WTC11 (cell line): Measurements from ENCODE around the gene NXPH4. TPM values are rescaled to one million over a fixed set of nuclear protein-coding genes. Genes with fewer than 3 reads are reported as not detected.
A peak's percentile ranks its signal among the peaks of the same experiment; 100 is the strongest.

ENCODE experiments used
- ATAC-seq: fragments of 200-7000 bp; cut with Tn5 transposase; 2 replicates; pipeline ENCODE4 v1.10.0; 2021; ENCODE audit warnings: mild to moderate bottlenecking, moderate library complexity
- CTCF ChIA-PET: fragments of 300-600 bp; sonication (Branson Sonifier 250); formaldehyde crosslinking; loops from one replicate; lab custom pipeline; 2021; ENCODE audit warnings: antibody characterized with exemption; lab: Charles Lee
- POLR2A ChIA-PET: fragments of 350-600 bp; sonication (Branson Sonifier 250); formaldehyde crosslinking; loops from one replicate; lab custom pipeline; 2021; ENCODE audit warnings: antibody characterized with exemption; lab: Charles Lee
- DNase-seq: peaks from one replicate; pipeline ENCODE4 v3.0.0; 2021; ENCODE audit warnings: low spot score
- H3K27ac Mint-ChIP-seq: 2 replicates; pipeline ENCODE4 v1.8.0; 2021; ENCODE audit warnings: mixed read lengths
- H3K27me3 Mint-ChIP-seq: 2 replicates; pipeline ENCODE4 v1.8.0; 2021; ENCODE audit warnings: low read depth, mild to moderate bottlenecking, moderate library complexity, mixed read lengths
- H3K36me3 Mint-ChIP-seq: 2 replicates; pipeline ENCODE4 v1.8.0; 2021; ENCODE audit warnings: mixed read lengths
- H3K4me1 Mint-ChIP-seq: 2 replicates; pipeline ENCODE4 v1.8.0; 2022; ENCODE audit warnings: mixed read lengths
- H3K4me3 Mint-ChIP-seq: 2 replicates; pipeline ENCODE4 v1.8.0; 2021; ENCODE audit warnings: mild to moderate bottlenecking, moderate library complexity, mixed read lengths
- H3K9me3 Mint-ChIP-seq: 2 replicates; pipeline ENCODE4 v1.8.0; 2021; ENCODE audit warnings: mixed read lengths
- ATF1 ChIP-seq: sonication (generic); formaldehyde crosslinking; IDR thresholded peaks from 2 replicates; pipeline ENCODE4 v1.8.1; 2023; ENCODE audit warnings: mild to moderate bottlenecking, moderate library complexity, missing genetic modification reagents
- ELF4 ChIP-seq: sonication (generic); formaldehyde crosslinking; IDR thresholded peaks from 2 replicates; pipeline ENCODE4 v1.8.1; 2022; ENCODE audit warnings: low read depth, mild to moderate bottlenecking, moderate library complexity, missing genetic modification reagents
- ETV6 ChIP-seq: sonication (generic); formaldehyde crosslinking; IDR thresholded peaks from 2 replicates; pipeline ENCODE4 v1.8.1; 2022; ENCODE audit warnings: mild to moderate bottlenecking, missing genetic modification reagents
- GRHL2 ChIP-seq: fragments of 250-450 bp; sonication (Bioruptor Pico); IDR thresholded peaks from 2 replicates; pipeline ENCODE4 v1.8.0; 2022; ENCODE audit warnings: mild to moderate bottlenecking, moderate library complexity; ENCODE audit not compliant: insufficient replicate concordance, severe bottlenecking
- GTF2I ChIP-seq: fragments of 250-450 bp; sonication (Bioruptor Pico); conservative IDR thresholded peaks from 2 replicates; pipeline ENCODE4 v1.4.0; 2021; ENCODE audit warnings: mild to moderate bottlenecking
- JAZF1 ChIP-seq: fragments of 250-450 bp; sonication (Bioruptor Pico); IDR thresholded peaks from 2 replicates; pipeline ENCODE4 v1.9.0; 2021; ENCODE audit warnings: moderate library complexity, mild to moderate bottlenecking, inconsistent platforms
- JUN ChIP-seq: sonication (generic); formaldehyde crosslinking; IDR thresholded peaks from 2 replicates; pipeline ENCODE4 v1.8.0; 2023; ENCODE audit warnings: mild to moderate bottlenecking, missing genetic modification reagents
- MAX ChIP-seq: sonication (generic); formaldehyde crosslinking; IDR thresholded peaks from 2 replicates; pipeline ENCODE4 v1.8.0; 2022; ENCODE audit warnings: mild to moderate bottlenecking, missing genetic modification reagents
- MXD4 ChIP-seq: fragments of 250-450 bp; sonication (Bioruptor Pico); IDR thresholded peaks from 2 replicates; pipeline ENCODE4 v1.8.0; 2021; ENCODE audit warnings: mild to moderate bottlenecking, moderate library complexity, borderline replicate concordance
- NFATC4 ChIP-seq: fragments of 250-450 bp; sonication (Bioruptor Pico); IDR thresholded peaks from 2 replicates; pipeline ENCODE4 v1.9.0; 2021; ENCODE audit warnings: mild to moderate bottlenecking
- NFE2L1 ChIP-seq: sonication (generic); formaldehyde crosslinking; IDR thresholded peaks from 2 replicates; pipeline ENCODE4 v1.8.1; 2023; ENCODE audit warnings: missing genetic modification reagents
- NR2C2 ChIP-seq: sonication (generic); formaldehyde crosslinking; IDR thresholded peaks from 2 replicates; pipeline ENCODE4 v1.8.0; 2022; ENCODE audit warnings: mild to moderate bottlenecking, missing genetic modification reagents
- NR3C1 ChIP-seq: sonication (generic); formaldehyde crosslinking; conservative IDR thresholded peaks from 2 replicates; pipeline ENCODE4 v1.8.1; 2023; ENCODE audit warnings: low read depth, mild to moderate bottlenecking, missing genetic modification reagents
- PRRX2 ChIP-seq: fragments of 250-450 bp; sonication (Bioruptor Pico); IDR thresholded peaks from 2 replicates; pipeline ENCODE4 v1.8.0; 2021; ENCODE audit warnings: mild to moderate bottlenecking
- RORB ChIP-seq: fragments of 250-450 bp; sonication (Bioruptor Pico); IDR thresholded peaks from 2 replicates; pipeline ENCODE4 v1.9.0; 2021; ENCODE audit warnings: mild to moderate bottlenecking
- TCF7 ChIP-seq: sonication (generic); formaldehyde crosslinking; IDR thresholded peaks from 2 replicates; pipeline ENCODE4 v1.8.0; 2022; ENCODE audit warnings: mild to moderate bottlenecking, low read depth, missing genetic modification reagents, moderate library complexity
- TEAD4 ChIP-seq: sonication (generic); formaldehyde crosslinking; IDR thresholded peaks from 2 replicates; pipeline ENCODE4 v1.8.0; 2022; ENCODE audit warnings: mild to moderate bottlenecking, missing genetic modification reagents
- TP53 ChIP-seq: sonication (generic); formaldehyde crosslinking; IDR thresholded peaks from 2 replicates; pipeline ENCODE4 v1.8.1; 2023; ENCODE audit warnings: mild to moderate bottlenecking, missing genetic modification reagents
- ZNF121 ChIP-seq: sonication (generic); formaldehyde crosslinking; IDR thresholded peaks from 2 replicates; pipeline ENCODE4 v1.8.0; 2023; ENCODE audit warnings: missing genetic modification reagents
- ZNF138 ChIP-seq: sonication (generic); formaldehyde crosslinking; conservative IDR thresholded peaks from 2 replicates; pipeline ENCODE4 v1.8.1; 2022; ENCODE audit warnings: mild to moderate bottlenecking, moderate library complexity, missing genetic modification reagents
- ZNF219 ChIP-seq: sonication (generic); formaldehyde crosslinking; IDR thresholded peaks from 2 replicates; pipeline ENCODE4 v1.8.0; 2023; ENCODE audit warnings: missing genetic modification reagents, mild to moderate bottlenecking, borderline replicate concordance
- ZNF396 ChIP-seq: fragments of 250-450 bp; sonication (Bioruptor Pico); IDR thresholded peaks from 2 replicates; pipeline ENCODE4 v1.8.0; 2021; ENCODE audit warnings: mild to moderate bottlenecking, moderate library complexity, borderline replicate concordance
- ZNF671 ChIP-seq: fragments of 250-450 bp; sonication (Bioruptor Pico); IDR thresholded peaks from 2 replicates; pipeline ENCODE4 v1.8.0; 2021; ENCODE audit warnings: mild to moderate bottlenecking
- total RNA-seq: library from RNA; stranded (reverse); gene quantifications from 3 replicates; pipeline ENCODE4 v1.2.3, GENCODE V29; 2021
- TF ChIP-seq, protein P1 (sequence below): sonication (generic); formaldehyde crosslinking; IDR thresholded peaks from 2 replicates; pipeline ENCODE4 v1.8.0; 2023; ENCODE audit warnings: missing genetic modification reagents
- TF ChIP-seq, protein P2 (sequence below): sonication (generic); formaldehyde crosslinking; IDR thresholded peaks from 2 replicates; pipeline ENCODE4 v1.8.1; 2022; ENCODE audit warnings: missing genetic modification reagents, borderline replicate concordance
- TF ChIP-seq, protein P3 (sequence below): sonication (generic); formaldehyde crosslinking; IDR thresholded peaks from 2 replicates; pipeline ENCODE4 v1.8.1; 2023; ENCODE audit warnings: mild to moderate bottlenecking, missing genetic modification reagents, borderline replicate concordance
- TF ChIP-seq, protein P4 (sequence below): sonication (generic); formaldehyde crosslinking; IDR thresholded peaks from 2 replicates; pipeline ENCODE4 v1.8.0; 2023; ENCODE audit warnings: missing genetic modification reagents, mild to moderate bottlenecking, borderline replicate concordance

NXPH4 gene
- total RNA-seq, 1 experiment from 2014 or later, result 4.9 TPM

DNA sequence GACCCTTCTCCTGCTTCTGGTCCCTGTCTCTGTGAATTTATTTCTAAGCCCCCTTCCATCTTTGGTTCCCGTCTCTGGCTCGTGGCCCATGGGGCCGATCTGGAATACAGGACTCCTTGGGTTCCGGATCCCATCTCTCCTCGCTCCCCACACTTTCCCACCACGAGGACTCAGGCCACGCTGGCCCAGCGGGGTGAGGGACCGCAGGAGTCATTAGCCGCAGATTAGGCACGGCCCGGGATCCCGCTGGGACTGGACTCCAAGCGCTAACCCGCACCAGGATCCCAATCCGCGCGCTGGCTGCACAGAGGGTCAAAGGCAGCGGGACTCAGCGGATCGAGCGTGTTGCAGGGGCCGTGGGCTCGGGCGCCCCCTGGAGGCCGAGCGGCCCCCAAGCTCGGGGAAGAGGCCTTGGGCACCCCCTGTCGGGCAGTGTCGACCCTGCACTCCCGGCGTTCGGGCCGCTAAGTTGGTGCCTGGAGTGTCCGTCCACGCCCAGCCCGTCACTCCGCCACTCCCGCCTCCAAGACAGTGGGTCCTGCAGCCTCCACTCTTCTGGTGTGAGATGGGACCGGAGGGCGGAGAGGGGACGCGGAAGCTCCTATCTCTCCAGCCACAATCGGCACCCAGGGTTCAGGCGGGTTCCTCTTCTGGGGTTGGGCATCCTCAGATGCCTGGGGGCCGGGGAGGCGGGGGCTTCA, 22.4 kb downstream of the NXPH4 start:
- ATAC-seq (peak; percentile 10), DNase-seq (peak; percentile 90)
- peaks cover 8% of the 10 kb centered on the region for H3K36me3 Mint-ChIP-seq
- no peaks in the 10 kb centered on the region for H3K9me3 Mint-ChIP-seq
- POLR2A ChIA-PET, result interaction anchor here (2.6 to 9.7 kb wide), 4 partner anchors 9 to 25 kb away, joined by 9 to 97 read pairs (median 28); partner anchors contain the start of genes NXPH4 and SHMT2
- CTCF ChIA-PET, result interaction anchor here (0.6 to 18.5 kb wide), 20 partner anchors 9 to 242 kb away, joined by 3 to 660 read pairs (median 5); partner anchors contain the start of genes INHBE, NXPH4, SHMT2 and STAC3
- peaks cover 66% of the 10 kb centered on the region for H3K4me1 Mint-ChIP-seq
- no peak overlapping the region; the same call in 1 of the 2 replicates for H3K27ac Mint-ChIP-seq
- H3K4me3 Mint-ChIP-seq, result peak overlapping the region; percentile 84
- H3K27me3 Mint-ChIP-seq, result peaks cover 89% of the 10 kb centered on the region
- TF ChIP-seq JUN (CRISPR knock-in tag) (no peak), GTF2I (CRISPR knock-in tag) (no peak), TEAD4 (CRISPR knock-in tag) (no peak), ZNF396 (CRISPR knock-in tag) (no peak), ETV6 (CRISPR knock-in tag) (no peak), NFATC4 (CRISPR knock-in tag) (no peak), ATF1 (CRISPR knock-in tag) (no peak), GRHL2 (no peak), JAZF1 (CRISPR knock-in tag) (no peak), MAX (CRISPR knock-in tag) (peak; percentile 74), RORB (CRISPR knock-in tag) (no peak), NFE2L1 (no peak), TP53 (no peak), ZNF121 (no peak), ELF4 (CRISPR knock-in tag) (no peak), PRRX2 (CRISPR knock-in tag) (0 out of 2 replicates have a peak, but pooled peaks have one; percentile 62), ZNF671 (CRISPR knock-in tag) (no peak), ZNF138 (CRISPR knock-in tag) (no peak), TCF7 (CRISPR knock-in tag) (no peak), NR3C1 (CRISPR knock-in tag) (0 out of 2 replicates have a peak, but pooled peaks have one; percentile 72), MXD4 (no peak), NR2C2 (no peak), ZNF219 (CRISPR knock-in tag) (no peak)
- TF ChIP-seq, protein P1, sequence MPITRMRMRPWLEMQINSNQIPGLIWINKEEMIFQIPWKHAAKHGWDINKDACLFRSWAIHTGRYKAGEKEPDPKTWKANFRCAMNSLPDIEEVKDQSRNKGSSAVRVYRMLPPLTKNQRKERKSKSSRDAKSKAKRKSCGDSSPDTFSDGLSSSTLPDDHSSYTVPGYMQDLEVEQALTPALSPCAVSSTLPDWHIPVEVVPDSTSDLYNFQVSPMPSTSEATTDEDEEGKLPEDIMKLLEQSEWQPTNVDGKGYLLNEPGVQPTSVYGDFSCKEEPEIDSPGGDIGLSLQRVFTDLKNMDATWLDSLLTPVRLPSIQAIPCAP (CRISPR knock-in tag), result no peak
- TF ChIP-seq, protein P2, sequence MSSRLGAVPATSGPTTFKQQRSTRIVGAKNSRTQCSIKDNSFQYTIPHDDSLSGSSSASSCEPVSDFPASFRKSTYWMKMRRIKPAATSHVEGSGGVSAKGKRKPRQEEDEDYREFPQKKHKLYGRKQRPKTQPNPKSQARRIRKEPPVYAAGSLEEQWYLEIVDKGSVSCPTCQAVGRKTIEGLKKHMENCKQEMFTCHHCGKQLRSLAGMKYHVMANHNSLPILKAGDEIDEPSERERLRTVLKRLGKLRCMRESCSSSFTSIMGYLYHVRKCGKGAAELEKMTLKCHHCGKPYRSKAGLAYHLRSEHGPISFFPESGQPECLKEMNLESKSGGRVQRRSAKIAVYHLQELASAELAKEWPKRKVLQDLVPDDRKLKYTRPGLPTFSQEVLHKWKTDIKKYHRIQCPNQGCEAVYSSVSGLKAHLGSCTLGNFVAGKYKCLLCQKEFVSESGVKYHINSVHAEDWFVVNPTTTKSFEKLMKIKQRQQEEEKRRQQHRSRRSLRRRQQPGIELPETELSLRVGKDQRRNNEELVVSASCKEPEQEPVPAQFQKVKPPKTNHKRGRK (CRISPR knock-in tag), result no peak
- TF ChIP-seq, protein P3, sequence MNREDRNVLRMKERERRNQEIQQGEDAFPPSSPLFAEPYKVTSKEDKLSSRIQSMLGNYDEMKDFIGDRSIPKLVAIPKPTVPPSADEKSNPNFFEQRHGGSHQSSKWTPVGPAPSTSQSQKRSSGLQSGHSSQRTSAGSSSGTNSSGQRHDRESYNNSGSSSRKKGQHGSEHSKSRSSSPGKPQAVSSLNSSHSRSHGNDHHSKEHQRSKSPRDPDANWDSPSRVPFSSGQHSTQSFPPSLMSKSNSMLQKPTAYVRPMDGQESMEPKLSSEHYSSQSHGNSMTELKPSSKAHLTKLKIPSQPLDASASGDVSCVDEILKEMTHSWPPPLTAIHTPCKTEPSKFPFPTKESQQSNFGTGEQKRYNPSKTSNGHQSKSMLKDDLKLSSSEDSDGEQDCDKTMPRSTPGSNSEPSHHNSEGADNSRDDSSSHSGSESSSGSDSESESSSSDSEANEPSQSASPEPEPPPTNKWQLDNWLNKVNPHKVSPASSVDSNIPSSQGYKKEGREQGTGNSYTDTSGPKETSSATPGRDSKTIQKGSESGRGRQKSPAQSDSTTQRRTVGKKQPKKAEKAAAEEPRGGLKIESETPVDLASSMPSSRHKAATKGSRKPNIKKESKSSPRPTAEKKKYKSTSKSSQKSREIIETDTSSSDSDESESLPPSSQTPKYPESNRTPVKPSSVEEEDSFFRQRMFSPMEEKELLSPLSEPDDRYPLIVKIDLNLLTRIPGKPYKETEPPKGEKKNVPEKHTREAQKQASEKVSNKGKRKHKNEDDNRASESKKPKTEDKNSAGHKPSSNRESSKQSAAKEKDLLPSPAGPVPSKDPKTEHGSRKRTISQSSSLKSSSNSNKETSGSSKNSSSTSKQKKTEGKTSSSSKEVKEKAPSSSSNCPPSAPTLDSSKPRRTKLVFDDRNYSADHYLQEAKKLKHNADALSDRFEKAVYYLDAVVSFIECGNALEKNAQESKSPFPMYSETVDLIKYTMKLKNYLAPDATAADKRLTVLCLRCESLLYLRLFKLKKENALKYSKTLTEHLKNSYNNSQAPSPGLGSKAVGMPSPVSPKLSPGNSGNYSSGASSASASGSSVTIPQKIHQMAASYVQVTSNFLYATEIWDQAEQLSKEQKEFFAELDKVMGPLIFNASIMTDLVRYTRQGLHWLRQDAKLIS (CRISPR knock-in tag), result 0 out of 2 replicates have a peak, but pooled peaks have one; percentile 86
- TF ChIP-seq, protein P4, sequence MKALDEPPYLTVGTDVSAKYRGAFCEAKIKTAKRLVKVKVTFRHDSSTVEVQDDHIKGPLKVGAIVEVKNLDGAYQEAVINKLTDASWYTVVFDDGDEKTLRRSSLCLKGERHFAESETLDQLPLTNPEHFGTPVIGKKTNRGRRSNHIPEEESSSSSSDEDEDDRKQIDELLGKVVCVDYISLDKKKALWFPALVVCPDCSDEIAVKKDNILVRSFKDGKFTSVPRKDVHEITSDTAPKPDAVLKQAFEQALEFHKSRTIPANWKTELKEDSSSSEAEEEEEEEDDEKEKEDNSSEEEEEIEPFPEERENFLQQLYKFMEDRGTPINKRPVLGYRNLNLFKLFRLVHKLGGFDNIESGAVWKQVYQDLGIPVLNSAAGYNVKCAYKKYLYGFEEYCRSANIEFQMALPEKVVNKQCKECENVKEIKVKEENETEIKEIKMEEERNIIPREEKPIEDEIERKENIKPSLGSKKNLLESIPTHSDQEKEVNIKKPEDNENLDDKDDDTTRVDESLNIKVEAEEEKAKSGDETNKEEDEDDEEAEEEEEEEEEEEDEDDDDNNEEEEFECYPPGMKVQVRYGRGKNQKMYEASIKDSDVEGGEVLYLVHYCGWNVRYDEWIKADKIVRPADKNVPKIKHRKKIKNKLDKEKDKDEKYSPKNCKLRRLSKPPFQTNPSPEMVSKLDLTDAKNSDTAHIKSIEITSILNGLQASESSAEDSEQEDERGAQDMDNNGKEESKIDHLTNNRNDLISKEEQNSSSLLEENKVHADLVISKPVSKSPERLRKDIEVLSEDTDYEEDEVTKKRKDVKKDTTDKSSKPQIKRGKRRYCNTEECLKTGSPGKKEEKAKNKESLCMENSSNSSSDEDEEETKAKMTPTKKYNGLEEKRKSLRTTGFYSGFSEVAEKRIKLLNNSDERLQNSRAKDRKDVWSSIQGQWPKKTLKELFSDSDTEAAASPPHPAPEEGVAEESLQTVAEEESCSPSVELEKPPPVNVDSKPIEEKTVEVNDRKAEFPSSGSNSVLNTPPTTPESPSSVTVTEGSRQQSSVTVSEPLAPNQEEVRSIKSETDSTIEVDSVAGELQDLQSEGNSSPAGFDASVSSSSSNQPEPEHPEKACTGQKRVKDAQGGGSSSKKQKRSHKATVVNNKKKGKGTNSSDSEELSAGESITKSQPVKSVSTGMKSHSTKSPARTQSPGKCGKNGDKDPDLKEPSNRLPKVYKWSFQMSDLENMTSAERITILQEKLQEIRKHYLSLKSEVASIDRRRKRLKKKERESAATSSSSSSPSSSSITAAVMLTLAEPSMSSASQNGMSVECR (CRISPR knock-in tag), result no peak
